Esophagus muscularis mucosa (tissue), 4 donors: ENCODE measurements around the gene GDI1.

ENCODE experiments used
- EP300 ChIP-seq: sonication (generic); formaldehyde crosslinking; IDR thresholded peaks from one replicate; pipeline ENCODE4 v1.6.1; 2017; ENCODE audit warnings: antibody characterized with exemption
- POLR2A ChIP-seq: fragments of 450-650 bp; IDR thresholded peaks from one replicate; pipeline ENCODE4 v1.6.1; 2017; ENCODE audit warnings: antibody characterized with exemption, moderate library complexity, mild to moderate bottlenecking, low read depth
- TF ChIP-seq, protein P1 (sequence below), 3 experiments: fragments of 200-600 bp in 2 of 3; fragments of 450-650 bp in 1 of 3; sonication (generic) in 2 of 3; IDR thresholded peaks; one replicate each; pipeline ENCODE4 v1.5.1; 2017 to 2019; ENCODE audit warnings: antibody characterized with exemption in 3 of 3, mild to moderate bottlenecking in 2 of 3, moderate library complexity in 1 of 3

DNA sequence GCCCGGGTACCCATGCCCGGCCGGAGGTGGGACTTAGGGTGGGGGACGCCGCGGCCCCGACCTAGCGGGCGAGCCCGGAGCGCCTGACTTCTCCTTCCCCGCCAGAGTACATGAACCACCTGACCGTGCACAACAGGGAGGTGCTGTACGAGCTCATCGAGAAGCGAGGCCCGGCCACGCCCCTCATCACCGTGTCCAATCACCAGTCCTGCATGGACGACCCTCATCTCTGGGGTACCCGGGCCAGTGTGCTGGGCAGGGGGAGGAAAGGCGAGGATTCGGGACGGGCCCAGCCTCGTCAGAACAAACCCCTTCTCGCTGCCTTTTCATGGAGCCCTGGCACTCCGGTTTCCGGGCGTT, 25.0 kb upstream of the GDI1 start:
- TF ChIP-seq, protein P1, sequence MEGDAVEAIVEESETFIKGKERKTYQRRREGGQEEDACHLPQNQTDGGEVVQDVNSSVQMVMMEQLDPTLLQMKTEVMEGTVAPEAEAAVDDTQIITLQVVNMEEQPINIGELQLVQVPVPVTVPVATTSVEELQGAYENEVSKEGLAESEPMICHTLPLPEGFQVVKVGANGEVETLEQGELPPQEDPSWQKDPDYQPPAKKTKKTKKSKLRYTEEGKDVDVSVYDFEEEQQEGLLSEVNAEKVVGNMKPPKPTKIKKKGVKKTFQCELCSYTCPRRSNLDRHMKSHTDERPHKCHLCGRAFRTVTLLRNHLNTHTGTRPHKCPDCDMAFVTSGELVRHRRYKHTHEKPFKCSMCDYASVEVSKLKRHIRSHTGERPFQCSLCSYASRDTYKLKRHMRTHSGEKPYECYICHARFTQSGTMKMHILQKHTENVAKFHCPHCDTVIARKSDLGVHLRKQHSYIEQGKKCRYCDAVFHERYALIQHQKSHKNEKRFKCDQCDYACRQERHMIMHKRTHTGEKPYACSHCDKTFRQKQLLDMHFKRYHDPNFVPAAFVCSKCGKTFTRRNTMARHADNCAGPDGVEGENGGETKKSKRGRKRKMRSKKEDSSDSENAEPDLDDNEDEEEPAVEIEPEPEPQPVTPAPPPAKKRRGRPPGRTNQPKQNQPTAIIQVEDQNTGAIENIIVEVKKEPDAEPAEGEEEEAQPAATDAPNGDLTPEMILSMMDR (IDR thresholded peaks at IDR 0.05): no peak
- no peak for TF ChIP-seq POLR2A
- TF ChIP-seq EP300: no peak
